Measurements from ENCODE around the gene NTNG2. TPM values are rescaled to one million over a fixed set of nuclear protein-coding genes. Genes with fewer than 3 reads are reported as not detected.
A peak's percentile ranks its signal among the peaks of the same experiment; 100 is the strongest.

Gene NTNG2
- total and polyA plus RNA-seq, 9 donors, result 0.23 to 1.3 (median 0.56) TPM

DNA sequence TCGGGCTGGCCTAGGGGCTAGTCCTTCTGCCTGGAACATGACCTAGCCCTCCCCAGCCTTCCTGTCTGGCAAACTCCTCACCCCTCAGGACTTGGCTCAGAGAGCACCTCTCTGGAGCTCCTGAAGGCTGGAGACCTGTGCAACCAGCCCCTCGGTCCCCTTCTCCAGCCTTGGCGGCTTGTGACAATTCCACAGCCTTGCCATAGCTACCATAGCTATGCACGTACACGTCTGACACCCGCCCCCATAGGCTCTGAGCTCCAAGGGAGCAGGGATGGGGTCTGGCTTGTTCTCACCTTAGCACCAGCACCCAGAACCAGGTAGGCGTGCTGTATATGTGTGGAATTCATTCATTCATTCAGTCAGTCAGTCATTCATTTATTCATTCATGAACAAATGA, 49.7 kb downstream of the NTNG2 start:
- H3K27ac ChIP-seq (ENCODE audit: low read length), result no peak overlapping the region
- no peak overlapping the region for H3K4me3 ChIP-seq (ENCODE audit: low read length)
- DNase-seq, result no peak
- peaks cover 12% of the 10 kb centered on the region for H3K27me3 ChIP-seq (ENCODE audit: control insufficient read depth, insufficient read depth, low read length)
- WGBS (ENCODE audit: insufficient coverage), result 92% methylated on average over 1 of the region's 7 CpGs
- no peaks in the 10 kb centered on the region for H3K36me3 ChIP-seq (ENCODE audit: control insufficient read depth, insufficient read depth, low read length)
- H3K9me3 ChIP-seq (replicated peaks; ENCODE audit: control insufficient read depth, low read depth, low read length), result no peaks in the 10 kb centered on the region
- peaks cover 10% of the 10 kb centered on the region for H3K4me1 ChIP-seq (ENCODE audit: control insufficient read depth, insufficient read depth, low read length)

GRCh38 chr9:132214027-132214622, 52.3 kb downstream of the NTNG2 start:
- Histone ChIP-seq H3K9me3 (replicated peaks; ENCODE audit: control insufficient read depth, low read depth, low read length) (no peaks in the 10 kb centered on the region), H3K27ac (ENCODE audit: low read length) (peak overlapping the region; percentile 29), H3K4me1 (ENCODE audit: control insufficient read depth, insufficient read depth, low read length) (peaks cover 10% of the 10 kb centered on the region), H3K36me3 (ENCODE audit: control insufficient read depth, insufficient read depth, low read length) (no peaks in the 10 kb centered on the region), H3K4me3 (ENCODE audit: low read length) (no peak overlapping the region), H3K27me3 (ENCODE audit: control insufficient read depth, insufficient read depth, low read length) (peaks cover 15% of the 10 kb centered on the region)
- 10% methylated on average over 8 of the region's 18 CpGs for WGBS (ENCODE audit: insufficient coverage)
- DNase-seq, result peak; percentile 91

- H3K36me3 ChIP-seq (ENCODE audit: control insufficient read depth, insufficient read depth, low read length), result no peaks in the 10 kb centered on the region
- no peak overlapping the region for H3K27ac ChIP-seq (ENCODE audit: low read length)
- H3K9me3 ChIP-seq (replicated peaks; ENCODE audit: control insufficient read depth, low read depth, low read length), result no peaks in the 10 kb centered on the region
- 65% methylated on average over 5 of the region's 10 CpGs for WGBS (ENCODE audit: insufficient coverage)
- H3K4me3 ChIP-seq (ENCODE audit: low read length), result no peak overlapping the region
- H3K27me3 ChIP-seq (ENCODE audit: control insufficient read depth, insufficient read depth, low read length), result peaks cover 21% of the 10 kb centered on the region
- H3K4me1 ChIP-seq (ENCODE audit: control insufficient read depth, insufficient read depth, low read length), result peaks cover 10% of the 10 kb centered on the region
- no peak for DNase-seq
These were observed 55.2 kb downstream of the NTNG2 start for GRCh38 chr9:132216861-132217619.

DNA sequence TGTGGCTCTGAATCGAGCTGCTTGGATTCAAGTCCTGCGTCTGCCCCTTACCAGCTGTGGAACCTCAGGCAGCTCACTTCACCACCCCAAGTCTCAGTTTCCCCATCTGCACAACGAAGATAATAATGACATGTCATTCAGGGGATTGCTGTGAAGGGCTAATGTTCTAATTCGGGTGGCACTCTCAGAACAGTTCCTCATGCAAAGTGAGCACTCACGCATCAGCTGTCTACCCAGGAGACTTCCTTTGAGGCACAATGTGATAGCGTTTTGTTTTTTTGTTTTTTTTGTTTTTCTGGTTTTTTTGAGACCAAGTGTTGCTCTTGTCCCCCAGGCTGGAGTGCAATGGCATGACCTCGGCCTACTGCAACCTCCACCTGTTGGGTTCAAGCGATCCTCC, 56.4 kb downstream of the NTNG2 start:
- no peaks in the 10 kb centered on the region for H3K36me3 ChIP-seq (ENCODE audit: control insufficient read depth, insufficient read depth, low read length)
- H3K27ac ChIP-seq (ENCODE audit: low read length), result no peak overlapping the region
- H3K27me3 ChIP-seq (ENCODE audit: control insufficient read depth, insufficient read depth, low read length), result peaks cover 25% of the 10 kb centered on the region
- 100% methylated on average over 1 of the region's 8 CpGs for WGBS (ENCODE audit: insufficient coverage)
- H3K9me3 ChIP-seq (replicated peaks; ENCODE audit: control insufficient read depth, low read depth, low read length), result no peaks in the 10 kb centered on the region
- no peak overlapping the region for H3K4me3 ChIP-seq (ENCODE audit: low read length)
- DNase-seq, result no peak
- peaks cover 10% of the 10 kb centered on the region for H3K4me1 ChIP-seq (ENCODE audit: control insufficient read depth, insufficient read depth, low read length)

- Histone ChIP-seq H3K4me1 (ENCODE audit: control insufficient read depth, insufficient read depth, low read length) (no peaks in the 10 kb centered on the region), H3K4me3 (ENCODE audit: low read length) (no peak overlapping the region), H3K27me3 (ENCODE audit: control insufficient read depth, insufficient read depth, low read length) (peaks cover 19% of the 10 kb centered on the region), H3K36me3 (ENCODE audit: control insufficient read depth, insufficient read depth, low read length) (no peaks in the 10 kb centered on the region), H3K27ac (ENCODE audit: low read length) (no peak overlapping the region), H3K9me3 (replicated peaks; ENCODE audit: control insufficient read depth, low read depth, low read length) (no peaks in the 10 kb centered on the region)
- no peak for DNase-seq
- 80% methylated on average over 2 of the region's 6 CpGs for WGBS (ENCODE audit: insufficient coverage)
These were observed 60.1 kb downstream of the NTNG2 start for GRCh38 chr9:132221941-132222340.

DNA sequence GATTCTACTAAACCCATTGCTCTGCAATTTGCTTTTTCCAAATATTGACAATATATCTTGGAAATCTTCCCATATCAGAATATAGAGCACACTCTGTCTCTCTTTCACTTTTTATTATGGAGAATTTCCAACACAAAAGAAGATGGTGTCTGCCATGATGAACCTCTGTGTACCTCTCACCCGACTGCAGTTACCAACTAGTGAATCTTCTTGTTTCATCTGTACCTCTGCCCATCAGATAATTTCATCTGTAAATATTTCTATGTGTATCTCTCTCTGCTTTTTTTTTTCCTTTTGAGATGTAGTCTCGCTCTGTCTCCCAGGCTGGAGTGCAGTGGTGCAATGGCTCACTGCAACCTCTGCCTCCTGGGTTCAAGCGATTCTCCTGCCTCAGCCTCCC, 62.8 kb downstream of the NTNG2 start:
- Histone ChIP-seq H3K4me3 (ENCODE audit: low read length) (no peak overlapping the region), H3K9me3 (replicated peaks; ENCODE audit: control insufficient read depth, low read depth, low read length) (no peaks in the 10 kb centered on the region), H3K4me1 (ENCODE audit: control insufficient read depth, insufficient read depth, low read length) (no peaks in the 10 kb centered on the region), H3K27me3 (ENCODE audit: control insufficient read depth, insufficient read depth, low read length) (peaks cover 33% of the 10 kb centered on the region), H3K36me3 (ENCODE audit: control insufficient read depth, insufficient read depth, low read length) (no peaks in the 10 kb centered on the region), H3K27ac (ENCODE audit: low read length) (no peak overlapping the region)
- WGBS (ENCODE audit: insufficient coverage), result no CpG with 5 or more reads among the region's 3 CpGs
- no peak for DNase-seq

GRCh38 chr9:132226571-132227430, 64.9 kb downstream of the NTNG2 start:
- no peaks in the 10 kb centered on the region for H3K4me1 ChIP-seq (ENCODE audit: control insufficient read depth, insufficient read depth, low read length)
- WGBS (ENCODE audit: insufficient coverage), result 84% methylated on average over 30 of the region's 34 CpGs
- DNase-seq, result no peak
- no peak overlapping the region for H3K27ac ChIP-seq (ENCODE audit: low read length)
- H3K36me3 ChIP-seq (ENCODE audit: control insufficient read depth, insufficient read depth, low read length), result no peaks in the 10 kb centered on the region
- H3K27me3 ChIP-seq (ENCODE audit: control insufficient read depth, insufficient read depth, low read length), result peaks cover 31% of the 10 kb centered on the region
- no peak overlapping the region for H3K4me3 ChIP-seq (ENCODE audit: low read length)
- no peaks in the 10 kb centered on the region for H3K9me3 ChIP-seq (replicated peaks; ENCODE audit: control insufficient read depth, low read depth, low read length)

GRCh38 chr9:132228062-132228461, 66.2 kb downstream of the NTNG2 start:
- Histone ChIP-seq H3K9me3 (replicated peaks; ENCODE audit: control insufficient read depth, low read depth, low read length) (no peaks in the 10 kb centered on the region), H3K4me1 (ENCODE audit: control insufficient read depth, insufficient read depth, low read length) (no peaks in the 10 kb centered on the region), H3K27me3 (ENCODE audit: control insufficient read depth, insufficient read depth, low read length) (peaks cover 30% of the 10 kb centered on the region), H3K36me3 (ENCODE audit: control insufficient read depth, insufficient read depth, low read length) (no peaks in the 10 kb centered on the region), H3K27ac (ENCODE audit: low read length) (no peak overlapping the region), H3K4me3 (ENCODE audit: low read length) (no peak overlapping the region)
- no peak for DNase-seq
- 31% methylated on average over 12 of the region's 12 CpGs for WGBS (ENCODE audit: insufficient coverage)

GRCh38 chr9:132230605-132231004, 68.7 kb downstream of the NTNG2 start:
- 47% methylated on average over 2 of the region's 4 CpGs for WGBS (ENCODE audit: insufficient coverage)
- no peaks in the 10 kb centered on the region for H3K9me3 ChIP-seq (replicated peaks; ENCODE audit: control insufficient read depth, low read depth, low read length)
- H3K27ac ChIP-seq (ENCODE audit: low read length), result no peak overlapping the region
- peaks cover 48% of the 10 kb centered on the region for H3K27me3 ChIP-seq (ENCODE audit: control insufficient read depth, insufficient read depth, low read length)
- peaks cover 10% of the 10 kb centered on the region for H3K4me1 ChIP-seq (ENCODE audit: control insufficient read depth, insufficient read depth, low read length)
- no peak overlapping the region for H3K4me3 ChIP-seq (ENCODE audit: low read length)
- no peaks in the 10 kb centered on the region for H3K36me3 ChIP-seq (ENCODE audit: control insufficient read depth, insufficient read depth, low read length)
- DNase-seq, result no peak
